HepG2 (cell line): Measurements from ENCODE around the gene MYL6. TPM values are rescaled to one million over a fixed set of nuclear protein-coding genes. Genes with fewer than 3 reads are reported as not detected.

ENCODE experiments used
- EZH2 ChIP-seq: conservative IDR thresholded peaks from 2 replicates; pipeline ENCODE4 v1.6.1; 2012; ENCODE audit warnings: mild to moderate bottlenecking, low read depth, low read length, moderate library complexity
- GFI1 ChIP-seq: sonication (generic); formaldehyde crosslinking; IDR thresholded peaks from 2 replicates; pipeline ENCODE4 v1.5.0; 2020; ENCODE audit warnings: missing genetic modification reagents, mild to moderate bottlenecking, borderline replicate concordance
- KAT8 ChIP-seq: IDR thresholded peaks from 2 replicates; pipeline ENCODE4 v1.6.1; 2016; ENCODE audit warnings: missing genetic modification reagents, missing compliant biosample characterization
- MTERF4 ChIP-seq: sonication (generic); formaldehyde crosslinking; IDR thresholded peaks from 2 replicates; pipeline ENCODE4 v1.8.0; 2023; ENCODE audit warnings: mild to moderate bottlenecking, missing genetic modification reagents
- NFAT5 ChIP-seq: sonication (generic); formaldehyde crosslinking; IDR thresholded peaks from 2 replicates; pipeline ENCODE4 v1.4.0; 2020; ENCODE audit warnings: missing genetic modification reagents
- NONO ChIP-seq, 2 experiments: fragments of 450-650 bp in 1 of 2; sonication (generic) in 1 of 2; formaldehyde crosslinking in 1 of 2; IDR thresholded peaks in 1 of 2; conservative IDR thresholded peaks in 1 of 2; 2 replicates each; pipeline versions ENCODE4 v1.6.1 to v1.8.0; 2017 to 2022; ENCODE audit warnings: mild to moderate bottlenecking in 1 of 2, missing genetic modification reagents in 1 of 2, moderate library complexity in 1 of 2
- NR2F1 ChIP-seq, 2 experiments: fragments of 450-650 bp in 1 of 2; formaldehyde crosslinking in 1 of 2; IDR thresholded peaks; 2 replicates each; pipeline versions ENCODE4 v1.5.0 to v1.6.1; 2016 to 2020; ENCODE audit warnings: mild to moderate bottlenecking in 1 of 2, missing compliant biosample characterization in 1 of 2, missing genetic modification reagents in 1 of 2, moderate library complexity in 1 of 2
- SATB2 ChIP-seq: sonication (generic); formaldehyde crosslinking; IDR thresholded peaks from 2 replicates; pipeline ENCODE4 v1.5.0; 2020; ENCODE audit warnings: missing genetic modification reagents
- TBX2 ChIP-seq: sonication (generic); formaldehyde crosslinking; IDR thresholded peaks from 2 replicates; pipeline ENCODE4 v1.5.0; 2020; ENCODE audit warnings: missing genetic modification reagents, mild to moderate bottlenecking, borderline replicate concordance
- ZNF501 ChIP-seq: sonication (generic); formaldehyde crosslinking; IDR thresholded peaks from 2 replicates; pipeline ENCODE4 v1.5.1; 2020; ENCODE audit warnings: mild to moderate bottlenecking, moderate library complexity, missing genetic modification reagents
- ZNF7 ChIP-seq: IDR thresholded peaks from 2 replicates; pipeline ENCODE4 v1.6.1; 2016; ENCODE audit warnings: missing biosample characterization, missing genetic modification reagents
- ZNF737 ChIP-seq: sonication (generic); formaldehyde crosslinking; IDR thresholded peaks from 2 replicates; pipeline ENCODE4 v1.5.0; 2020; ENCODE audit warnings: missing genetic modification reagents, mild to moderate bottlenecking, borderline replicate concordance
- polyA plus RNA-seq, 8 experiments: library from polyadenylated mRNA; depleted of rRNA in 3 of 8; stranded (reverse) in 7 of 8; unstranded in 1 of 8; fragments of >200 nt; fragmentation: Illumina TruSeq in 4 of 8; extraction: Trizol in 4 of 8; gene quantifications; 2 replicates each; pipeline versions ENCODE4 v1.2.1 to v1.2.3, GENCODE V29; 2011 to 2016; ENCODE audit warnings: low read depth in 4 of 8, missing spikeins in 1 of 8, mixed read lengths in 1 of 8; ENCODE audit not compliant: insufficient read depth in 1 of 8
- total RNA-seq, 5 experiments: library from RNA; depleted of rRNA; stranded (reverse); fragments of >200 nt; fragmentation: Illumina TruSeq; extraction: Trizol; gene quantifications; 2 replicates each; pipeline ENCODE4 v1.2.3, GENCODE V29; 2016; ENCODE audit warnings: low read depth in 1 of 5
- TF ChIP-seq, protein P1 (sequence below): sonication (generic); formaldehyde crosslinking; IDR thresholded peaks from 2 replicates; pipeline ENCODE4 v1.9.0; 2021; ENCODE audit warnings: missing genetic modification reagents, borderline replicate concordance
- TF ChIP-seq, protein P2 (sequence below): IDR thresholded peaks from 2 replicates; pipeline ENCODE4 v1.4.0; 2020; ENCODE audit warnings: mild to moderate bottlenecking, missing genetic modification reagents
- TF ChIP-seq, protein P3 (sequence below): sonication (generic); formaldehyde crosslinking; IDR thresholded peaks from 2 replicates; pipeline ENCODE4 v1.5.0; 2020; ENCODE audit warnings: missing genetic modification reagents

Gene MYL6
- total and polyA plus RNA-seq, 2 of the 13 experiments (the other 11 are each of a cell fraction or from before 2014, with no cell fraction given): 1,127 to 1,192 TPM

DNA sequence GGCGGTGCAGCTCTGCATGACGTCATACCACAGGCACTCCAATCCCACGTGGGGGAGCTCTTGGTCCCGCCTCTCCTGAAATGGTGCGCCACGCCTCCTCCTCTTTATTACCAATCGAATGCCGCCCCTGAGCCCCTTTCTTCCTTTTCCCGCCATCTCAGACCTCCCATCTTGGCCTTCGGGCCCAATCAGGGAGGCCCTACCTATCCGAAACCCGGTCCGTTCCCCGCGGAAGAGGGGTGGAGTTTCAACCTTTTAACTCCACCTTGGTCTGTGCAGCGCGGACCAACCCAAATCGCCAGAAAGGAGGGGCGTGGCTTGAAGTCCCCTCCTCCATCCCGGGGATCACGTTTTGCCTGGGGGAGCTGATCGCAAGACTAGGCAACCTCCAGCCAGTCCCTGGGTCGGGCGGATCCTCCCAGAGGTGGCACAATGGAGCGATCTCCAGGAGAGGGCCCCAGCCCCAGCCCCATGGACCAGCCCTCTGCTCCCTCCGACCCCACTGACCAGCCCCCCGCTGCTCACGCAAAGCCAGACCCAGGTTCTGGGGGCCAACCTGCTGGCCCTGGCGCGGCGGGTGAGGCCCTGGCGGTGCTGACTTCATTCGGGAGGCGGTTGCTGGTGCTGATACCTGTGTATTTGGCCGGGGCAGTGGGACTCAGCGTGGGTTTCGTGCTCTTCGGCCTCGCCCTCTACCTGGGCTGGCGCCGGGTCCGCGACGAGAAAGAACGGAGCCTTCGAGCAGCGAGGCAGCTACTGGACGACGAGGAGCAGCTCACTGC lies 30.1 kb upstream of the MYL6 start, which contains the start of gene ESYT1 (continued):
- TF ChIP-seq ZNF7 (CRISPR knock-in tag) (no peak), SATB2 (no peak), KAT8 (CRISPR knock-in tag) (no peak; the same call in 1 of the 2 replicates), ZNF501 (no peak; the same call in 1 of the 2 replicates), NFAT5 (no peak), TBX2 (CRISPR knock-in tag) (peak; percentile 41; the same call in 1 of the 2 replicates), NONO (IDR thresholded peaks at IDR 0.05) (no peak), NONO (CRISPR knock-in tag; conservative IDR thresholded peaks at IDR 0.05) (no peak; the same call in 1 of the 2 replicates), EZH2 (no peak), MTERF4 (CRISPR knock-in tag) (no peak), GFI1 (CRISPR knock-in tag) (no peak), ZNF737 (CRISPR knock-in tag) (no peak), NR2F1 (CRISPR knock-in tag; IDR thresholded peaks at IDR 0.05) (no peak)
- TF ChIP-seq, protein P1, sequence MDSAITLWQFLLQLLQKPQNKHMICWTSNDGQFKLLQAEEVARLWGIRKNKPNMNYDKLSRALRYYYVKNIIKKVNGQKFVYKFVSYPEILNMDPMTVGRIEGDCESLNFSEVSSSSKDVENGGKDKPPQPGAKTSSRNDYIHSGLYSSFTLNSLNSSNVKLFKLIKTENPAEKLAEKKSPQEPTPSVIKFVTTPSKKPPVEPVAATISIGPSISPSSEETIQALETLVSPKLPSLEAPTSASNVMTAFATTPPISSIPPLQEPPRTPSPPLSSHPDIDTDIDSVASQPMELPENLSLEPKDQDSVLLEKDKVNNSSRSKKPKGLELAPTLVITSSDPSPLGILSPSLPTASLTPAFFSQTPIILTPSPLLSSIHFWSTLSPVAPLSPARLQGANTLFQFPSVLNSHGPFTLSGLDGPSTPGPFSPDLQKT (CRISPR knock-in tag): no peak
- TF ChIP-seq, protein P2, sequence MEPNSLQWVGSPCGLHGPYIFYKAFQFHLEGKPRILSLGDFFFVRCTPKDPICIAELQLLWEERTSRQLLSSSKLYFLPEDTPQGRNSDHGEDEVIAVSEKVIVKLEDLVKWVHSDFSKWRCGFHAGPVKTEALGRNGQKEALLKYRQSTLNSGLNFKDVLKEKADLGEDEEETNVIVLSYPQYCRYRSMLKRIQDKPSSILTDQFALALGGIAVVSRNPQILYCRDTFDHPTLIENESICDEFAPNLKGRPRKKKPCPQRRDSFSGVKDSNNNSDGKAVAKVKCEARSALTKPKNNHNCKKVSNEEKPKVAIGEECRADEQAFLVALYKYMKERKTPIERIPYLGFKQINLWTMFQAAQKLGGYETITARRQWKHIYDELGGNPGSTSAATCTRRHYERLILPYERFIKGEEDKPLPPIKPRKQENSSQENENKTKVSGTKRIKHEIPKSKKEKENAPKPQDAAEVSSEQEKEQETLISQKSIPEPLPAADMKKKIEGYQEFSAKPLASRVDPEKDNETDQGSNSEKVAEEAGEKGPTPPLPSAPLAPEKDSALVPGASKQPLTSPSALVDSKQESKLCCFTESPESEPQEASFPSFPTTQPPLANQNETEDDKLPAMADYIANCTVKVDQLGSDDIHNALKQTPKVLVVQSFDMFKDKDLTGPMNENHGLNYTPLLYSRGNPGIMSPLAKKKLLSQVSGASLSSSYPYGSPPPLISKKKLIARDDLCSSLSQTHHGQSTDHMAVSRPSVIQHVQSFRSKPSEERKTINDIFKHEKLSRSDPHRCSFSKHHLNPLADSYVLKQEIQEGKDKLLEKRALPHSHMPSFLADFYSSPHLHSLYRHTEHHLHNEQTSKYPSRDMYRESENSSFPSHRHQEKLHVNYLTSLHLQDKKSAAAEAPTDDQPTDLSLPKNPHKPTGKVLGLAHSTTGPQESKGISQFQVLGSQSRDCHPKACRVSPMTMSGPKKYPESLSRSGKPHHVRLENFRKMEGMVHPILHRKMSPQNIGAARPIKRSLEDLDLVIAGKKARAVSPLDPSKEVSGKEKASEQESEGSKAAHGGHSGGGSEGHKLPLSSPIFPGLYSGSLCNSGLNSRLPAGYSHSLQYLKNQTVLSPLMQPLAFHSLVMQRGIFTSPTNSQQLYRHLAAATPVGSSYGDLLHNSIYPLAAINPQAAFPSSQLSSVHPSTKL (CRISPR knock-in tag): peak; percentile 46; the same call in 1 of the 2 replicates
- TF ChIP-seq, protein P3, sequence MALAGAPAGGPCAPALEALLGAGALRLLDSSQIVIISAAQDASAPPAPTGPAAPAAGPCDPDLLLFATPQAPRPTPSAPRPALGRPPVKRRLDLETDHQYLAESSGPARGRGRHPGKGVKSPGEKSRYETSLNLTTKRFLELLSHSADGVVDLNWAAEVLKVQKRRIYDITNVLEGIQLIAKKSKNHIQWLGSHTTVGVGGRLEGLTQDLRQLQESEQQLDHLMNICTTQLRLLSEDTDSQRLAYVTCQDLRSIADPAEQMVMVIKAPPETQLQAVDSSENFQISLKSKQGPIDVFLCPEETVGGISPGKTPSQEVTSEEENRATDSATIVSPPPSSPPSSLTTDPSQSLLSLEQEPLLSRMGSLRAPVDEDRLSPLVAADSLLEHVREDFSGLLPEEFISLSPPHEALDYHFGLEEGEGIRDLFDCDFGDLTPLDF (CRISPR knock-in tag): peak; percentile 91
